Type B pancreatic cell (in vitro differentiated cells): ENCODE results near the gene NXN. TPM values are rescaled to one million over a fixed set of nuclear protein-coding genes. Genes with fewer than 3 reads are reported as not detected.
"Not testable (repeated sequence)": the region's sequence is repeated elsewhere in the genome, so short reads cannot be mapped to it uniquely, and the experiment has no call there.

Experiments
- DNase-seq: peaks from one replicate; pipeline ENCODE4 v3.0.0; 2021; ENCODE audit warnings: mixed read lengths; ENCODE audit not compliant: unreplicated experiment; ENCODE audit errors: extremely low spot score
- H3K27ac Mint-ChIP-seq: 2 replicates; pipeline ENCODE4 v1.8.0; 2021; ENCODE audit warnings: mild to moderate bottlenecking, mixed read lengths
- H3K27me3 Mint-ChIP-seq: 2 replicates; pipeline ENCODE4 v1.8.0; 2021; ENCODE audit warnings: mixed read lengths
- H3K36me3 Mint-ChIP-seq: 2 replicates; pipeline ENCODE4 v1.8.0; 2021; ENCODE audit warnings: mixed read lengths
- H3K4me1 Mint-ChIP-seq: one replicate; pipeline ENCODE4 v1.8.0; 2021; ENCODE audit warnings: mixed read lengths; ENCODE audit not compliant: unreplicated experiment
- H3K4me3 Mint-ChIP-seq: 2 replicates; pipeline ENCODE4 v1.8.0; 2021; ENCODE audit warnings: mild to moderate bottlenecking, mixed read lengths
- H3K9me3 Mint-ChIP-seq: 2 replicates; pipeline ENCODE4 v1.8.0; 2021; ENCODE audit warnings: mixed read lengths
- CTCF ChIP-seq: fragments of 200-600 bp; sonication (generic); conservative IDR thresholded peaks from 2 replicates; pipeline ENCODE4 v1.5.0; 2021; ENCODE audit warnings: antibody characterized with exemption, mild to moderate bottlenecking
- total RNA-seq: library from RNA; stranded (reverse); gene quantifications from 2 replicates; pipeline ENCODE4 v1.2.1, GENCODE V29; 2021; ENCODE audit warnings: low replicate concordance

Gene NXN
- total RNA-seq, 1 donor from 2014 or later = 68.0 TPM

DNA sequence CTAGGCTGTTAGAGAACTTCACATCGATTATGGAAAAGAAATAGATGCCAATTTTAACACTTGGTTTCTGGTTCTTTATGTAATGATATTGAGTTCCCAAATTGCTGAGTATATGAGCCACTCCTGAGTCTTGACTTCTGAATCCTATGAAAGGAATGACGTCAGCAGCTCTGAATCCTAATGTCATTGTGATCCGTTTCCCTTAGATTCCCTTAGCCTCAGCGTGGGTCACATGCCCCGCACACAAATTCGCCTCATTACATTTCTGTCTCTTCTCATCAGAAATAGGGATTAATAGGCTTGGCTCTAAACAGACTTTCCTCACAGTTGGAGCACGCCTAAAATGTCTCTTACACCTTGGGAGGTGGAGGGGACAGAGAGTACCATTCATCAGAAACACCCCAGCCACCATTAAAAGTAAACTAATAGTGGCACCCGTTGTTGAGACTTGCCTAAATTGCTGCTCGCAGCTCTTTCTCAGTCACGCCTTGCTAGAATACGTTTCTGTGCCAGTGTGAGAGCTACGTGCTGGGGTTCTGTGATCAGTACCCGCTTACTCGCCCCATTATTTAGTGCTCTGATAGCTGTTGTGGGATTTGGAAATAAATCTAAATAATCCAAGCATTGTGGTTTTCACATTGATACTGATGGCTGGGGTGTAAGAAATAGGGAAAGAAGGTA lies 190.3 kb downstream of the NXN start:
- no peak for DNase-seq

DNA sequence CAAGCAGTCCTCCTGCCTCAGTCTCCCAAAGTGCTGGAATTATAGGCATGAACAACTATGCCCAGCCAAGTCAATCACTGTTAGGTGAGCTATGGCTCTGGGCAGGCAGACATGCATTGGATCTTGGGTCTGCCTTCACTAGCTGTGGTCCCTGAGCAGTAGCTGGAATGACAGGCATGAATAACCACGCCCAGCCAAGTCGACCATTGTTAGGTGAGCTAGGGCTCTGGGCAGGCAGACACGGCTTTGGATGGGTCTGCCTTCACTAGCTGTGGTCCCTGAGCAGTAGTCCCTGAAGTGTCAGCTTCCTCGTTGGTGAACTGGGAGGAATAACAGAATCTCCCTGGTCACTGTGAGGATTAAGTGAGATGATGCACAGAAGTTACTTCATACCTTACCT lies 191.0 kb downstream of the NXN start:
- Mint-ChIP-seq H3K36me3 (peaks cover 8% of the 10 kb centered on the region), H3K27me3 (no peaks in the 10 kb centered on the region), H3K4me3 (no peak overlapping the region), H3K4me1 (peaks cover 4% of the 10 kb centered on the region), H3K9me3 (no peaks in the 10 kb centered on the region), H3K27ac (no peak overlapping the region)
- no peak for DNase-seq
- TF ChIP-seq CTCF = no peak

More for the DNA sequence above, 190.3 kb downstream of the NXN start:
- Mint-ChIP-seq H3K36me3 (peaks cover 8% of the 10 kb centered on the region), H3K4me1 (peaks cover under 1% of the 10 kb centered on the region), H3K9me3 (no peaks in the 10 kb centered on the region), H3K27ac (peak overlapping the region; percentile 96), H3K4me3 (peak overlapping the region; percentile 52), H3K27me3 (no peaks in the 10 kb centered on the region)
- TF ChIP-seq CTCF = no peak

DNA sequence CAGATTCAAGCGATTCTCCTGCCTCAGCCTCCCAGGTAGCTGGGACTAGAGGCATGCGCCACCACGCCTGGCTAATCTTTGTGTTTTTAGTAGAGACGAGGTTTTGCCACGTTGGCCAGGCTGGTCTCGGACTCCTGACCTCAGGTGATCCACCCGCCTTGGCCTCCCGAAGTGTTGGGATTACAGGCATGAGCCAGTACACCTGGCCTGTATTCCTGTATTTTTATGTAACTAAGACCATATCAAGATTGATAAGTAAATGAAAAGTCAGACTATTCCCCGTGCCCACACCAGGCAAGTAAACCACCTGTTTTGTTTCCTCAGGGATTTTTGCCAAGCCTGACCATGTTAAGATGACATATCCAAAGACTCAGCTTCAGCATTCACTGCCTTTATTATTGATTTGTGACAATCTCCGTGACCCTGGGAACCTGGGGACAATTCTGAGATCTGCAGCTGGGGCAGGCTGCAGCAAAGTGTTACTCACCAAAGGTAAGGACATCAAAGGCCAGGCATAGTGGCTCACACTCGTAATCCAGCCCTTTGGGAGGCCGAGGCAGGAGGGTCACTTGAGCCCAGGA lies 191.8 kb downstream of the NXN start:
- peaks cover 8% of the 10 kb centered on the region for H3K4me1 Mint-ChIP-seq
- no peak for DNase-seq
- H3K27ac Mint-ChIP-seq = no peak overlapping the region
- H3K27me3 Mint-ChIP-seq = no peaks in the 10 kb centered on the region
- no peak for TF ChIP-seq CTCF
- H3K9me3 Mint-ChIP-seq = no peaks in the 10 kb centered on the region
- H3K36me3 Mint-ChIP-seq = peaks cover 8% of the 10 kb centered on the region
- H3K4me3 Mint-ChIP-seq = no peak overlapping the region

- peaks cover 16% of the 10 kb centered on the region for H3K4me1 Mint-ChIP-seq
- not testable (repeated sequence) for H3K36me3 Mint-ChIP-seq, H3K9me3 Mint-ChIP-seq, H3K27me3 Mint-ChIP-seq, H3K27ac Mint-ChIP-seq, H3K4me3 Mint-ChIP-seq, DNase-seq
These were observed 193.7 kb downstream of the NXN start for GRCh38 chr17:785901-786300.

GRCh38 chr17:784143-784542 lies 195.4 kb downstream of the NXN start:
- peak overlapping the region; percentile 98 for H3K4me3 Mint-ChIP-seq
- H3K27ac Mint-ChIP-seq = peak overlapping the region; percentile 44
- no peaks in the 10 kb centered on the region for H3K36me3 Mint-ChIP-seq
- peaks cover 16% of the 10 kb centered on the region for H3K4me1 Mint-ChIP-seq
- no peaks in the 10 kb centered on the region for H3K27me3 Mint-ChIP-seq
- TF ChIP-seq CTCF = no peak
- DNase-seq = no peak
- H3K9me3 Mint-ChIP-seq = no peaks in the 10 kb centered on the region

GRCh38 chr17:781805-782731 lies 197.5 kb downstream of the NXN start, which contains the start of the genes GLOD4 and MRM3:
Gene GLOD4, minus strand, starts transcription at chr17:782280. Its CDS starts 25 bp downstream, at chr17:782255.
Gene MRM3, plus strand, starts transcription at chr17:782353. Its CDS starts 26 bp downstream, at chr17:782379.
- H3K36me3 Mint-ChIP-seq = peaks cover 7% of the 10 kb centered on the region
- TF ChIP-seq CTCF = peak; percentile 56
- peak within 1 kb of the TSS; percentile 98 for H3K4me3 Mint-ChIP-seq
- H3K27ac Mint-ChIP-seq = peak within 1 kb of the TSS; percentile 99
- peaks cover 16% of the 10 kb centered on the region for H3K4me1 Mint-ChIP-seq
- peak; percentile 97 for DNase-seq
- no peaks in the 10 kb centered on the region for H3K27me3 Mint-ChIP-seq
- no peaks in the 10 kb centered on the region for H3K9me3 Mint-ChIP-seq
